NB4 (cell line): ENCODE measurements around the gene PBX1.

Experiments
- DNase-seq: peaks from one replicate; pipeline ENCODE4 v3.0.0; 2010; ENCODE audit warnings: low read depth
- H3K4me3 ChIP-seq: one replicate; pipeline ENCODE4 v1.5.1; 2011; ENCODE audit warnings: mild to moderate bottlenecking, low read depth, low read length, moderate library complexity
- CTCF ChIP-seq: IDR thresholded peaks from one replicate; pipeline ENCODE4 v1.5.1; 2012; ENCODE audit warnings: low read depth, low read length
- MAX ChIP-seq: IDR thresholded peaks from 2 replicates; pipeline ENCODE4 v1.6.1; 2011; ENCODE audit warnings: low read depth, low read length
- MYC ChIP-seq: IDR thresholded peaks from 2 replicates; pipeline ENCODE4 v1.6.1; 2011; ENCODE audit warnings: low read depth, low read length
- POLR2A ChIP-seq: IDR thresholded peaks from 2 replicates; pipeline ENCODE4 v1.6.1; 2011; ENCODE audit warnings: mild to moderate bottlenecking; ENCODE audit not compliant: insufficient read length; ENCODE audit errors: extremely low read depth

PBX1 gene

GRCh38 chr1:164557270-164557669 lies 1.7 kb upstream of the PBX1 start:
- no peak for DNase-seq
- H3K4me3 ChIP-seq = no peak overlapping the region
- TF ChIP-seq CTCF (no peak), MAX (no peak), POLR2A (no peak), MYC (no peak)

GRCh38 chr1:164559342-164560051 lies 513 bp downstream of the PBX1 start:
- TF ChIP-seq POLR2A = no peak
- DNase-seq = no peak
- no peak overlapping the region for H3K4me3 ChIP-seq

GRCh38 chr1:164560121-164560541 lies 1.1 kb downstream of the PBX1 start:
- TF ChIP-seq MAX = no peak
- TF ChIP-seq MYC = no peak
- TF ChIP-seq CTCF = no peak
- no peak for TF ChIP-seq POLR2A
- H3K4me3 ChIP-seq = no peak overlapping the region
- DNase-seq = no peak

- no peak for TF ChIP-seq CTCF
- TF ChIP-seq MAX = no peak
- TF ChIP-seq POLR2A = no peak
- TF ChIP-seq MYC = no peak
- no peak for DNase-seq
- no peak overlapping the region for H3K4me3 ChIP-seq
These were observed 1.6 kb downstream of the PBX1 start for GRCh38 chr1:164560556-164560955.

- no peak overlapping the region for H3K4me3 ChIP-seq
- no peak for TF ChIP-seq CTCF
- TF ChIP-seq POLR2A = no peak
- no peak for TF ChIP-seq MAX
- no peak for TF ChIP-seq MYC
- DNase-seq = no peak
These were observed 2.0 kb downstream of the PBX1 start for GRCh38 chr1:164561007-164561406.

GRCh38 chr1:164561472-164561871 lies 2.5 kb downstream of the PBX1 start:
- H3K4me3 ChIP-seq = no peak overlapping the region
- no peak for DNase-seq
- TF ChIP-seq MYC (no peak), CTCF (no peak), POLR2A (no peak), MAX (no peak)
